Measurements from ENCODE around the gene INHBC.
"Not testable (repeated sequence)": the region's sequence is repeated elsewhere in the genome, so short reads cannot be mapped to it uniquely, and the experiment has no call there.

INHBC gene

DNA sequence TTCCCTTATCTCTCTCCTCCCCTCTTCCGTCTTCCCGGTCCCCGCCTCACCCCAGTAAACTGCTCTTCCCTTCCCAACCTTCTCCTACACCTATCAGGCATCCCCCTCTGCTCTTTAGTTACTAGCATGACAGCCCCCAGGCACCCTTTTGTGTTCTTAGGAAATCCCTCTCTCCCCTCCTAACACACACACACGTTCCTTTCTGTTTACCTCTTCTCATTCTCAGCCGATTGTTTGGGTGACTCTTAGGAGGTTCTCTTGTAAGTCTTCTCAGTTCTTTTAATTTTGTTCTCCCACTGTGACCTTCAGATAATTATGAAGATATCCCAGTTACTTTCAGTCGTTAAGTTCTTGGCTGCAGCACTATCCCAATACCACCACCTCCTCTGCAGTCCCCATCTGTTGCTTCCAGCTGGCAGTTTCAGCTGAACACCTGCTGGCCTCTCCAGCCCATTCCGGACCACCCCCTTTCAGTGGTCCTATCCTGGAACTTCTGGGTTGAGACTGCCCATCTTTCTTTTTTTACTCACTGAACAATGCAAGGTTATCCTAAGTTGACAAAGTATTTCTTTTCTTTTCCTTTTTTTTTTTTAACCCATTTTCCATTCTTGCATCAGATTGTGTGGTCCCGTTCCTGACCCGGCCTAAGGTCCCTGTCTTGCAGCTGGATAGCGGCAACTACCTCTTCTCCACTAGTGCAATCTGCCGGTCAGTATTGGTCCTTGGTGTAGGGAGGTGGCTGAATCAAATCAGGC, 54.0 kb downstream of the INHBC start:
- H3K4me3 Mint-ChIP-seq: peak overlapping the region; percentile 89
- peaks cover 54% of the 10 kb centered on the region for H3K36me3 Mint-ChIP-seq (ENCODE audit: low read depth)
- no peaks in the 10 kb centered on the region for H3K9me3 Mint-ChIP-seq
- peaks cover 32% of the 10 kb centered on the region for H3K4me1 Mint-ChIP-seq (ENCODE audit: low read depth)
- H3K27me3 Mint-ChIP-seq: no peaks in the 10 kb centered on the region
- H3K27ac Mint-ChIP-seq: peak overlapping the region; percentile 94
- no peak for DNase-seq

DNA sequence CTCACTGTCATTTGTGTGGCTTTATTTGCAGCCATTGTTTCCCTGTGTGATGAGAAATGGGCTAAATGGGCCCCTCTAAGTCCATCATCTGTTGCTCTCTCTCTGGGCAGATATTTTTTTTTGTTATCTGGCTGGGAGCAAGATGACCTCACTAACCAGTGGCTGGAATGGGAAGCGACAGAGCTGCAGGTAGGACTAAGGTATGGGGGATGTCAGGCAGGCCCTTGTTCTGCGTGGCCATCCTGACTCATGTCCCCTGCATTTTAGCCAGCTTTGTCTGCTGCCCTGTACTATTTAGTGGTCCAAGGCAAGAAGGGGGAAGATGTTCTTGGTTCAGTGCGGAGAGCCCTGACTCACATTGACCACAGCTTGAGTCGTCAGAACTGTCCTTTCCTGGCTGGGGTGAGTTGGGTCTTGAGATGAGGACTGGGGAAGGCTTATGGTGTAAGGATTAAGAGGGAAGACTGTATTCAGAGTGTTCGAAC, 54.6 kb downstream of the INHBC start:
- H3K4me1 Mint-ChIP-seq (ENCODE audit: low read depth): peaks cover 32% of the 10 kb centered on the region
- H3K36me3 Mint-ChIP-seq (ENCODE audit: low read depth): peaks cover 57% of the 10 kb centered on the region
- no peak for DNase-seq
- H3K27me3 Mint-ChIP-seq: no peaks in the 10 kb centered on the region
- H3K27ac Mint-ChIP-seq: peak overlapping the region; percentile 94
- peak overlapping the region; percentile 89 for H3K4me3 Mint-ChIP-seq
- no peaks in the 10 kb centered on the region for H3K9me3 Mint-ChIP-seq

DNA sequence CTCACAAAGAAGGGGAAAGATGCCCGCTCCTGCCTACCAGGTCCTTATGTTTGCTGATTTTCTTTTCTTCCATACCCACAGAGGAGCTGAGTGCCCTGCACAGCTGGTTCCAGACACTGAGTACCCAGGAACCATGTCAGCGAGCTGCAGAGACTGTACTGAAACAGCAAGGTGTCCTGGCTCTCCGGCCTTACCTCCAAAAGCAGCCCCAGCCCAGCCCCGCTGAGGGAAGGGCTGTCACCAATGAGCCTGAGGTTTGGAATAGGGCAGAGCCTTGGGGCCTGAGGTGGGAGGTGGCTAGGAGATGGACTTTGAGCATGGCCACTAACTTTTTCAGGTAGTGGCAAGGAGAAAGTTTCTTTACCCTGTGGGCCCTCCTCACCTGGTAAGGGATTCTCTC, 55.5 kb downstream of the INHBC start:
- peaks cover 62% of the 10 kb centered on the region for H3K36me3 Mint-ChIP-seq (ENCODE audit: low read depth)
- peak overlapping the region; percentile 94 for H3K27ac Mint-ChIP-seq

DNA sequence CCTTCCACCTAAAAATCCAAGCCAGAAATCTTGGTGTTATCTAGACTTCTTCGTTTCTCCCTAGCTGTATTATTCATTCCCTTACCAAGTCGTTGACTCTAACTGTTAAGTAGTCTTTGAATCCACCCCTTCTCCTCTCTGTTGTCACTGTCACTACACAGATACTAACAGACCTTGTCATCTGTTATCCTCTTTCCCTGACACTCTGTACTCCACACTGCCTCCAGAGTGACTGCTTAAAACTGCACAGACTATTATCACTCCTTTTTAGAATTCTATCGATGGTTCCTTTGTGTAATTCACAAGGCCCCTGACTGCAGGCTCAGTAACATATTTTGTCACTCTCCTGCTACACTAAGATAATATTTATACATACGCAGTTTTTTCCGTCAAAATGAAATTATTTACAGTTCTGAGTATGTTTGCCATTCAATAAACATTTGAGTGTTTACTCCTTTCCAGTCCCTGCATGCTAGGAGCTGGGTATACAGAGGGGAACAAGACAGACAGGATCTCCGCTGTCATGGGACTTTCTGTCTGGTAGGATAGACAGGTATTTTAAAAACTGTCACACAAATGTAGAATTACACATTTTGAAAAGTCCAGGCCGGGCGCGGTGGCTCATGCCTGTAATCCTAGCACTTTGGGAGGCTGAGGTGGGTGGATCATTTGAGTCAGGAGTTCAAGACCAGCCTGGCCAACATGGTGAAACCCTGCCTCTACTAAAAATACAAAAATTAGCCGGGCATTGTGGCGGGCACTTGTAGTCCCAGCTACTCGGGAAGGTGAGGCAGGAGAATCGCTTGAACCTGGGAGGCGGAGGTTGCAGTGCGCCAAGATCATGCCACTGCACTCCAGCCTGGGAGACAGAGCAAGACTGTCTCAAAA, 57.1 kb downstream of the INHBC start:
- Mint-ChIP-seq H3K4me1 (ENCODE audit: low read depth) (peaks cover 33% of the 10 kb centered on the region), H3K4me3 (no peak overlapping the region), H3K9me3 (no peaks in the 10 kb centered on the region), H3K27ac (peak overlapping the region; percentile 66), H3K27me3 (no peaks in the 10 kb centered on the region), H3K36me3 (ENCODE audit: low read depth) (peaks cover 76% of the 10 kb centered on the region)
- no peak for DNase-seq

More for the DNA sequence above, 55.5 kb downstream of the INHBC start:
- H3K9me3 Mint-ChIP-seq: no peaks in the 10 kb centered on the region
- peaks cover 32% of the 10 kb centered on the region for H3K4me1 Mint-ChIP-seq (ENCODE audit: low read depth)
- no peaks in the 10 kb centered on the region for H3K27me3 Mint-ChIP-seq
- H3K4me3 Mint-ChIP-seq: peak overlapping the region; percentile 89
- DNase-seq: no peak

DNA sequence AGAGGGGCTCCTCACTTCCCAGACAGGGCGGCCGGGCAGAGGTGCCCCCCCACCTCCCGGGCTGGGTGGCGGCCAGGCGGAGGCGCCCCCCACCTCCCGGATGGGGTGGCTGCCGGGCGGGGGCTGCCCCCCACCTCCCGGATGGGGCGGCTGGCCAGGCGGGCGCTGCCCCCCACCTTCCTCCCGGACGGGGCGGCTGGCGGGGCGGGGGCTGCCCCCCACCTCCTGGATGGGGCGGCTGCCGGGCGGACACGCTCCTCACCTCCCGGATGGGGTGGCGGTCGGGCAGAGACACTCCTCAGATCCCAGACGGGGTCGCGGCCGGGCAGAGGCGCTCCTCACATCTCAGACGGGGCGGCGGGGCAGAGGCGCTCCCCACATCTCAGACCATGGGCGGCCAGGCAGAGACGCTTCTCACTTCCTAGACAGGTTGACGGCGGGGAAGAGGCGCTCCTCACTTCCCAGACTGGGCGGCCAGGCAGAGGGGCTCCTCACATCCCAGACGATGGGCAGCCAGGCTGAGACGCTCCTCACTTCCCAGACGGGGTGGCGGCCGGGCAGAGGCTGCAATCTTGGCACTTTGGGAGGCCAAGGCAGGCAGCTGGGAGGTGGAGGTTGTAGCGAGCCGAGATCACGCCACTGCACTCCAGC, 60.6 kb downstream of the INHBC start:
- not testable (repeated sequence) for DNase-seq, H3K27me3 Mint-ChIP-seq, H3K27ac Mint-ChIP-seq, H3K4me3 Mint-ChIP-seq, H3K9me3 Mint-ChIP-seq
- Mint-ChIP-seq H3K36me3 (ENCODE audit: low read depth) (peaks cover 85% of the 10 kb centered on the region), H3K4me1 (ENCODE audit: low read depth) (peaks cover 26% of the 10 kb centered on the region)

DNA sequence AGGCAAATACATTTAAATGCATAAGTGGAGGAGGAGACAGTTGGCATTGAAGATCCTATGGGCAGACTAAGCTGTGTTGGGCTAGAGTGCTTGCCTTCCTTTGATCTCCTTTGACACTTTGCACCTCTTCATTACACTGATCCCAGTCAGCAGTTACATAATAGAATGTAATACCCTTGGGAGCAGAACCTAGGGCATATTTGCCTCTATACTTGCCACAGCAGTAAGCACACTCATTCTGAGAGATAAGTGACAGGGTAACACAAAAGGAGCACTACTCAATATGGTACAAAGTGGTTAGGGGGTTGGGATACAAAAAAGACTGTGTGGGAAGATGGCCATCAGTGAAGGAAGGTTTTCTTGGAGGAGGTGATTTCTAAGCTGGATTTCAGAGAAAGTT, 62.2 kb downstream of the INHBC start:
- Mint-ChIP-seq H3K27ac (peak overlapping the region; percentile 74), H3K27me3 (no peaks in the 10 kb centered on the region), H3K36me3 (ENCODE audit: low read depth) (peaks cover 85% of the 10 kb centered on the region), H3K4me1 (ENCODE audit: low read depth) (peaks cover 20% of the 10 kb centered on the region), H3K9me3 (no peaks in the 10 kb centered on the region), H3K4me3 (no peak overlapping the region)
- DNase-seq: no peak

DNA sequence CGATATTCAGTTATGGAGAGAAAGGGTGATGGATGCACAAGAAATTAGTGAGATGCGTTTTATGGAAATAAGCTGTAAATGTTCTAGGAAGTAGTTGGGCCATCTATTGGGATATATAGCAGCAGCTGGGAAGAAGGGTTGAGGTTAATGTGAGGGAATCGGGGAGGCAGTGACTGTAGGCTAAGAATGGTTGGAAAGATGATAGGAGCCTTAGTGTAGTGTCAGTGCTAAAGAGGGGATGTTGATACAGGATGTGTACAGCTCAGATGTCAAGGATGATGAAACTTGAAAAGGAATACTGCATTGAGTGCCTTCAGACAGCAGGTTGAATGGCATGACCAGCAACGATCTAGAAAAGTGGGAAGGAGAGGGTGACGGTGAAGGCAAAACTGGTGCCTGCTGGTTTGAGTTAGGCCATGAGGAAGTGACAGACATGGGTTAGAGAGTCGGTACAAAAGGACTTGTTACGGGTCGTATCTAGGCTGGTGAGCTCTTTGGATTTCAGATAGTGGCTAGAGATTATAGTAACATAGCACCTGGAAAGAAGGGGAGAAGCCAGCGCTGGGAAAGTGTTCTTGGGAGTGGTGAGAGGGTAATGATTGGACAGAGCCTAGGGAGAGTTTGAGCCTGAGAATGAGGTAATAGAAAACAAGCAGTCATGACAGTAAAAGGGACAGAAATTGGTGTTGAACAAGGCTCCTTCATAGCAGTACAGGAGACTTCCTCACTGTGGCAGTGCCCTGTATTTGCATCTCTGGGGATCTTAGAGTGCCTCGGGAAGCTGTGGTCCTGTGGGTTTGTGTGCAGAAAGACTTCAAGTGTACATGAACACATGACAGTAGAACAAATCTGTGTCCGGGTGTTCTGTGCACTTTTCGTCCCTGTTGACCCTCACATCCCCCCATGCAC, 62.9 kb downstream of the INHBC start:
- Mint-ChIP-seq H3K9me3 (no peaks in the 10 kb centered on the region), H3K27me3 (no peaks in the 10 kb centered on the region), H3K4me3 (no peak overlapping the region), H3K36me3 (ENCODE audit: low read depth) (peaks cover 85% of the 10 kb centered on the region), H3K27ac (peak overlapping the region; percentile 74), H3K4me1 (ENCODE audit: low read depth) (peaks cover 20% of the 10 kb centered on the region)
- DNase-seq: no peak

DNA sequence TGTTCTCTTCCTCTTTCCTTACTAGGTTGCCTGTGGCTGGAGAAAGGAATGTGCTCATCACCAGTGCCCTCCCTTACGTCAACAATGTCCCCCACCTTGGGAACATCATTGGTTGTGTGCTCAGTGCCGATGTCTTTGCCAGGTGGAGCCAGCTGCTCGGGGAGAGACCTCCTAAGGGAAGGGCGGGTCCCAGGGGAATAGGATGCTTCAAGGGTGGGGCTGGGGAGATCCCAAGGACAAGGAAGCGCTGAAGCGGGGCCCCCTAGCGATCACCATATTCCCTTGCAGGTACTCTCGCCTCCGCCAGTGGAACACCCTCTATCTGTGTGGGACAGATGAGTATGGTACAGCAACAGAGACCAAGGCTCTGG, 63.5 kb downstream of the INHBC start:
- peaks cover 15% of the 10 kb centered on the region for H3K4me1 Mint-ChIP-seq (ENCODE audit: low read depth)
- no peaks in the 10 kb centered on the region for H3K27me3 Mint-ChIP-seq

DNA sequence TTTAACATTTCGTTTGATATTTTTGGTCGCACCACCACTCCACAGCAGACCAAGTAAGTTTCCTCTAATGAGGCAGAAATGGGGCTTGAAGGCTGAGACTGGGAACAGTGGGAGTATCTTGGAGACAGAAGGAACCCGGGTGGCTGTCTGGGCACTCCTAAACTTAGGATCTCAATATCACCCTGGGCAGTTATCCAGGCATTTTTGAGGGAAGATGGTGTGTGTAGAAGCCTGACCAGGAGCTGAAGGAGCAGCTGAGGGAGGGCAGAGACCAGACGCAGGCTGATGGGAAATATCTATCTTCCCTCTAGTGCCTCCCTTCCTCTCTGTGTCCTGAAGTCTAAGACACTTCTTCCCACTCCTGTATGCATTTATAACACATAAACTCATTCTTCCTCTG, 64.0 kb downstream of the INHBC start:
- Mint-ChIP-seq H3K4me3 (no peak overlapping the region), H3K27ac (peak overlapping the region; percentile 74), H3K36me3 (ENCODE audit: low read depth) (peaks cover 90% of the 10 kb centered on the region), H3K9me3 (no peaks in the 10 kb centered on the region), H3K4me1 (ENCODE audit: low read depth) (peaks cover 15% of the 10 kb centered on the region), H3K27me3 (no peaks in the 10 kb centered on the region)
- DNase-seq: no peak

More for the DNA sequence above, 63.5 kb downstream of the INHBC start:
- no peaks in the 10 kb centered on the region for H3K9me3 Mint-ChIP-seq
- no peak for DNase-seq
- peaks cover 85% of the 10 kb centered on the region for H3K36me3 Mint-ChIP-seq (ENCODE audit: low read depth)
- peak overlapping the region; percentile 74 for H3K27ac Mint-ChIP-seq
- no peak overlapping the region for H3K4me3 Mint-ChIP-seq

DNA sequence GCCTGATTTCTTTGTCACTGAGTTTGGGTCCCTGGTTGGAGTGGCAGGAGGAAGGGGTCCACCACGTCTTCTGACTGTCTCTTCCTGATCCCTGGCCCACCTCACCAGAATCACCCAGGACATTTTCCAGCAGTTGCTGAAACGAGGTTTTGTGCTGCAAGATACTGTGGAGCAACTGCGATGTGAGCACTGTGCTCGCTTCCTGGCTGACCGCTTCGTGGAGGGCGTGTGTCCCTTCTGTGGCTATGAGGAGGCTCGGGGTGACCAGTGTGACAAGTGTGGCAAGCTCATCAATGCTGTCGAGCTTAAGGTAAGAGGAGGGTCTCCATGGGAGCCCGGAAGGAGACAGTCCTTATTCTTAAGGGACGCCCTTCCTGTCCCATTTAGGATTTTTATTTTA, 65.6 kb downstream of the INHBC start:
- H3K27me3 Mint-ChIP-seq: no peaks in the 10 kb centered on the region
- H3K9me3 Mint-ChIP-seq: no peaks in the 10 kb centered on the region
- no peak overlapping the region for H3K27ac Mint-ChIP-seq
- DNase-seq: no peak
- H3K4me3 Mint-ChIP-seq: no peak overlapping the region
- peaks cover 17% of the 10 kb centered on the region for H3K4me1 Mint-ChIP-seq (ENCODE audit: low read depth)
- peaks cover 97% of the 10 kb centered on the region for H3K36me3 Mint-ChIP-seq (ENCODE audit: low read depth)

All from activated T-cell treated with anti-CD3 and anti-CD28 coated beads, Interleukin-2, amount 50 U/mL, for 24 hours (primary cell).